Keratinocyte (primary cell): Measurements from ENCODE around the gene CPA3. TPM values are rescaled to one million over a fixed set of nuclear protein-coding genes. Genes with fewer than 3 reads are reported as not detected.

Experiments
- DNase-seq: peaks from one replicate; pipeline ENCODE4 v3.0.0-alpha.2; 2011; ENCODE audit warnings: low read depth, missing footprints, low spot score
- FAIRE-seq: peaks from 2 replicates; lab custom pipeline; 2011; peaks lifted over from hg19 to GRCh38; lab: Jason Lieb, UNC
- H2AFZ ChIP-seq: 2 replicates; pipeline ENCODE4 v1.6.0; 2012; ENCODE audit warnings: low read length, control low read depth, inconsistent platforms; ENCODE audit not compliant: control insufficient read depth
- H3K27ac ChIP-seq: 2 replicates; pipeline ENCODE4 v1.5.1; 2011; ENCODE audit warnings: low read length; ENCODE audit not compliant: control insufficient read depth, insufficient read depth
- H3K27me3 ChIP-seq: 3 replicates; pipeline ENCODE4 v1.6.0; 2011; ENCODE audit warnings: low read length; ENCODE audit not compliant: control insufficient read depth, insufficient read depth; ENCODE audit errors: extremely low read depth
- H3K36me3 ChIP-seq, 2 experiments: 2 replicates in 1 of 2; 3 replicates in 1 of 2; pipeline ENCODE4 v1.5.1; 2011; ENCODE audit warnings: low read length in 2 of 2, mild to moderate bottlenecking in 1 of 2; ENCODE audit not compliant: control insufficient read depth in 2 of 2, insufficient read depth in 2 of 2; ENCODE audit errors: extremely low read depth in 1 of 2
- H3K4me1 ChIP-seq: 3 replicates; pipeline ENCODE4 v1.5.1; 2011; ENCODE audit warnings: low read length; ENCODE audit not compliant: control insufficient read depth, insufficient read depth; ENCODE audit errors: extremely low read depth
- H3K4me2 ChIP-seq: 3 replicates; pipeline ENCODE4 v1.6.0; 2011; ENCODE audit warnings: low read depth, low read length; ENCODE audit not compliant: control insufficient read depth, insufficient read depth; ENCODE audit errors: extremely low read depth
- H3K4me3 ChIP-seq, 3 experiments: fragments of 200-600 bp in 1 of 3; sonication (generic) in 1 of 3; 2 replicates in 2 of 3; 3 replicates in 1 of 3; pipeline ENCODE4 v1.5.1; 2011 to 2016; ENCODE audit warnings: low read length in 3 of 3, mild to moderate bottlenecking in 3 of 3, control low read depth in 2 of 3, inconsistent platforms in 1 of 3, low read depth in 1 of 3, mixed read lengths in 1 of 3, mixed run types in 1 of 3, moderate library complexity in 1 of 3; ENCODE audit not compliant: control insufficient read depth in 2 of 3, insufficient read depth in 2 of 3; ENCODE audit errors: extremely low read depth in 1 of 3
- H3K79me2 ChIP-seq: 2 replicates; pipeline ENCODE4 v1.6.0; 2012; ENCODE audit warnings: low read length; ENCODE audit not compliant: control insufficient read depth, insufficient read depth
- H3K9ac ChIP-seq: 3 replicates; pipeline ENCODE4 v1.6.0; 2011; ENCODE audit warnings: low read length; ENCODE audit not compliant: control insufficient read depth, insufficient read depth; ENCODE audit errors: extremely low read depth
- H3K9me1 ChIP-seq: 3 replicates; pipeline ENCODE4 v1.6.0; 2011; ENCODE audit warnings: low read length; ENCODE audit not compliant: control insufficient read depth, insufficient read depth; ENCODE audit errors: extremely low read depth
- H3K9me3 ChIP-seq: 2 replicates; pipeline ENCODE4 v1.5.1; 2012; ENCODE audit warnings: low read depth, low read length; ENCODE audit not compliant: control insufficient read depth
- H4K20me1 ChIP-seq: 3 replicates; pipeline ENCODE4 v1.6.0; 2011; ENCODE audit warnings: low read length; ENCODE audit not compliant: control insufficient read depth, insufficient read depth; ENCODE audit errors: extremely low read depth
- CTCF ChIP-seq, 3 experiments: IDR thresholded peaks in 1 of 3; conservative IDR thresholded peaks in 1 of 3; optimal IDR thresholded peaks in 1 of 3; 2 replicates in 2 of 3; 3 replicates in 1 of 3; pipeline versions ENCODE3 to v1.5.1; 2011; ENCODE audit warnings: low read length in 3 of 3, mild to moderate bottlenecking in 3 of 3, moderate library complexity in 2 of 3, control low read depth in 1 of 3, inconsistent platforms in 1 of 3; ENCODE audit not compliant: insufficient read depth in 2 of 3; ENCODE audit errors: extremely low read depth in 1 of 3
- EZH2 ChIP-seq: IDR thresholded peaks from one replicate; pipeline ENCODE4 v1.6.1; 2012; ENCODE audit warnings: inconsistent platforms, mild to moderate bottlenecking, low read length, moderate library complexity
- dilution Hi-C: fragments of 300-500 bp; cut with MboI; formaldehyde crosslinking; loops from one replicate; pipeline ENCODE4 v1.7.0; 2020; ENCODE audit warnings: low sequenced_read_pairs; ENCODE audit not compliant: extremely low pct_ligation_motif_present
- polyA plus RNA-seq, 5 experiments: library from polyadenylated mRNA; depleted of rRNA in 3 of 5; stranded (reverse) in 3 of 5; stranded (forward) in 1 of 5; unstranded in 1 of 5; fragments of >200 nt; gene quantifications; 1 replicate in 1 of 5; 2 replicates in 3 of 5; 3 replicates in 1 of 5; pipeline versions ENCODE4 v1.2.1 to v1.2.3, GENCODE V29; 2011 to 2012; ENCODE audit warnings: missing spikeins in 2 of 5, low read depth in 1 of 5, low replicate concordance in 1 of 5

CPA3 gene
- polyA plus RNA-seq, 1 donor (not counting 4 experiments of a cell fraction or from before 2014, with no cell fraction given): not detected

DNA sequence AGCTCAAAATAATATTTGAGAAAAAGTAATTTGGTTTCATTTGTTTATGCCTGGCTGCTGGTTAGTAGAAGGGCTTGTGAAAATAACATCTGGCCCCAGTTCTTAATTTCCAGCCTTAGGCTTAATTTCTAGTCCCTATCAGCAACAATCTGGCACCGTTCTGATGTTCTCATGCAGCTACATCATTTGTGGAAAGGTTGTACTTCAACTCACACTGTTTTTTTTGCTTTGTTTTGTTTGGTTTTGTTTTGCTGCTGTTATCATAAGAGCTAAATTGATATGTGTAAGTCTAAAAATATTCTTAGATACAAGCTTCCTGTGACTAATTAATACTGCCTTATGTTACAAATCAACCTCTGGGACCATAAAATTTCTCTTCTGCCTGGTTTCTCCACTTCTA lies 8.9 kb downstream of the CPA3 start:
- Histone ChIP-seq H3K36me3 (no peaks in the 10 kb centered on the region), H3K27me3 (no peaks in the 10 kb centered on the region), H3K27ac (no peak overlapping the region), H3K79me2 (no peaks in the 10 kb centered on the region), H4K20me1 (no peaks in the 10 kb centered on the region), H3K4me3 (no peak overlapping the region), H3K4me2 (no peak overlapping the region), H3K4me1 (no peaks in the 10 kb centered on the region), H3K9ac (no peak overlapping the region), H3K9me1 (no peaks in the 10 kb centered on the region), H2AFZ (no peak overlapping the region), H3K9me3 (no peaks in the 10 kb centered on the region)
- dilution Hi-C loops: no loop called here
- DNase-seq (no peak), FAIRE-seq (no peak)
- no peak for TF ChIP-seq EZH2
- no peak for TF ChIP-seq CTCF (optimal IDR thresholded peaks at IDR 0.05 in 1 of 3, IDR thresholded peaks at IDR 0.05 in 1 of 3, conservative IDR thresholded peaks at IDR 0.05 in 1 of 3; ENCODE audit: extremely low read depth in 1 of 3, insufficient read depth in 2 of 3, low read length in 3 of 3)

DNA sequence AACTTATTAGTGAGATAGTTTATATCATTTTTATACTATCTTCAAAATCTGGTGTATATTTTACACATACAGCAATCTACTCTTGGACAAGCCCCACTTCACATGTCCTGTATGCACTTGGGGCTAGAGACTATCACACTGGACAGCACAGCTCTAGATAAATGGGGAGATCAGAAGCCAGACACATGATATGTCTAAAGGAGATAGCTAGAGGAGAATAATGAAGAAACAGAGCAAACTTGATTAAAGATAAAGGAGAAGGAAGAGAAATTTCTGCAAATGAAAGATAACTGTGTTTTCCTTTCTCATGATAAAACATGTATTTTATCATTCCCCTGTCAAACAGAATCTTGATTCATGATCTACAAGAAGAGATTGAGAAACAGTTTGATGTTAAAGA lies 13.0 kb downstream of the CPA3 start:
- FAIRE-seq: no peak

More for the DNA sequence above, 13.0 kb downstream of the CPA3 start:
- TF ChIP-seq CTCF (optimal IDR thresholded peaks at IDR 0.05 in 1 of 3, IDR thresholded peaks at IDR 0.05 in 1 of 3, conservative IDR thresholded peaks at IDR 0.05 in 1 of 3; ENCODE audit: extremely low read depth in 1 of 3, insufficient read depth in 2 of 3, low read length in 3 of 3): no peak
- no peak for TF ChIP-seq EZH2
- no peaks in the 10 kb centered on the region for H3K36me3 ChIP-seq
- H3K27me3 ChIP-seq: no peaks in the 10 kb centered on the region
- H3K27ac ChIP-seq: no peak overlapping the region
- no peaks in the 10 kb centered on the region for H3K79me2 ChIP-seq
- dilution Hi-C loops: no loop called here
- H2AFZ ChIP-seq: no peak overlapping the region
- no peaks in the 10 kb centered on the region for H3K9me3 ChIP-seq
- H3K9me1 ChIP-seq: no peaks in the 10 kb centered on the region
- no peak overlapping the region for H3K9ac ChIP-seq
- DNase-seq: no peak
- H3K4me3 ChIP-seq: no peak overlapping the region
- no peak overlapping the region for H3K4me2 ChIP-seq
- H4K20me1 ChIP-seq: no peaks in the 10 kb centered on the region
- no peaks in the 10 kb centered on the region for H3K4me1 ChIP-seq
